Ectodermal cell (in vitro differentiated cells): ENCODE results near the gene ASPG.

Experiments used
- H3K27ac ChIP-seq: 2 replicates; pipeline ENCODE4 v1.7.0; 2013; ENCODE audit warnings: mild to moderate bottlenecking, low read depth, low read length; ENCODE audit not compliant: insufficient read depth, poor library complexity, severe bottlenecking
- H3K27me3 ChIP-seq: 2 replicates; pipeline ENCODE4 v1.7.0; 2013; ENCODE audit warnings: mild to moderate bottlenecking, low read length; ENCODE audit not compliant: insufficient read depth, control insufficient read depth, poor library complexity, severe bottlenecking
- H3K36me3 ChIP-seq: one replicate; pipeline ENCODE4 v1.7.0; 2013; ENCODE audit warnings: low read length; ENCODE audit not compliant: control insufficient read depth, insufficient read depth
- H3K4me1 ChIP-seq: one replicate; pipeline ENCODE4 v1.7.0; 2013; ENCODE audit warnings: low read length; ENCODE audit not compliant: control insufficient read depth, insufficient read depth
- H3K4me3 ChIP-seq: 2 replicates; pipeline ENCODE4 v1.7.0; 2013; ENCODE audit warnings: low read depth, low read length, control low read depth; ENCODE audit not compliant: insufficient read depth
- H3K9me3 ChIP-seq: 2 replicates; pipeline ENCODE4 v1.7.0; 2013; ENCODE audit warnings: mild to moderate bottlenecking, low read length, moderate library complexity; ENCODE audit not compliant: control insufficient read depth
- WGBS, 2 experiments: methylation state at CpG; one replicate each; pipeline ENCODE4 v1.1.7; 2013; ENCODE audit warnings: missing lambda C conversion rate in 2 of 2; 5-methylcytosine and 5-hydroxymethylcytosine counted together

Gene ASPG

DNA sequence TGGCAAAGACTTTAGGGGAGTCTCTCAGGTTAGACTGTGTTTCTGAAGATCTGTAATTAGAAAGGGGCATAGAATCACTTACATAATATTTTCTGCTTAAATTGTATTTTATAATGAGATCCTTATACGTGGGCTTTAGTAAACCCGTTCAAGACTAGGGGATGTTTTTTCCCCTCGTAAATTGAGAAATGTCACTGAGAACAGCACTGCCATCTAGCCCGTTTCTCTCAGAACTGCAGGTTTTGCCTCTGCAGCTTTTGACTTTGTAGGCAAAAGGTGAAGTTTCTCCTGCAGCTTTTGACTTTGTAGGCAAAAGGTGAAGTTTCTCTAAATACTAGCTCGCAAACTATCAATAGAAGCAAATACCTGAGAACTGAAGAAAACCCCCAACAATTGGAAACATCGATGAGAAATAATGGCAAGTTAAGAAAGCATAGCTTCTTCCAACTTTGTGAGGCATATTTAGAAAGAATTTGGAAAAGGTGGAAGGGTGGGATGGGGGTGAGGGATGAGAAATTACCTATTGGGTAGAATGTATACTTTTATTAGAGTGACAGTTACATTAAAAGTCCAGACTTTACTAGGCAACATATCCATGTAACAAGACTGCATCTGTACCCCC, 9.9 kb upstream of the ASPG start:
- Histone ChIP-seq H3K27me3 (no peaks in the 10 kb centered on the region), H3K36me3 (no peaks in the 10 kb centered on the region), H3K9me3 (no peaks in the 10 kb centered on the region), H3K4me3 (no peak overlapping the region), H3K27ac (no peak overlapping the region), H3K4me1 (no peaks in the 10 kb centered on the region)
- WGBS, 2 experiments: 41 to 45% methylated on average over 6 of the region's 6 CpGs

DNA sequence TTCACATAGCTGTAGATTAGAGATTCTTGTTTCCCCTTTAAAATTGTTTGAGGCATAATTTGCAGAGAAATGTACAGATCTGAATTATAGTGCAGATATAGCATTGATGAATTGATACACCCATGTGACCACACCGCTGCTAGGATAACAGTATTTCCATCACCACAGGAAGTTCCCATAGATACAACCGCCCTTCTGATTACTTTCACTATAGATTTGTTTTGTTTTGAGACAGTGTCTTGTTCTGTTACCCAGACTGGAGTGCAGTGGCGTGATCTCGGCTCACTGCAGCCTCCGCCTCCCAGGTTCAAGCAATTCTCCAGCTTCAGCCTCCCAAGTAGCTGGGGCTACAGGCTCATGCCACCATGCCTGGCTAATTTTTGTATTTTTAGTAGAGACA, 8.8 kb upstream of the ASPG start:
- H3K36me3 ChIP-seq: no peaks in the 10 kb centered on the region
- no peaks in the 10 kb centered on the region for H3K27me3 ChIP-seq
- no peak overlapping the region for H3K27ac ChIP-seq
- no peaks in the 10 kb centered on the region for H3K4me1 ChIP-seq
- no peaks in the 10 kb centered on the region for H3K9me3 ChIP-seq
- WGBS, 2 experiments: 88 to 94% methylated on average over 5 of the region's 5 CpGs
- H3K4me3 ChIP-seq: no peak overlapping the region

DNA sequence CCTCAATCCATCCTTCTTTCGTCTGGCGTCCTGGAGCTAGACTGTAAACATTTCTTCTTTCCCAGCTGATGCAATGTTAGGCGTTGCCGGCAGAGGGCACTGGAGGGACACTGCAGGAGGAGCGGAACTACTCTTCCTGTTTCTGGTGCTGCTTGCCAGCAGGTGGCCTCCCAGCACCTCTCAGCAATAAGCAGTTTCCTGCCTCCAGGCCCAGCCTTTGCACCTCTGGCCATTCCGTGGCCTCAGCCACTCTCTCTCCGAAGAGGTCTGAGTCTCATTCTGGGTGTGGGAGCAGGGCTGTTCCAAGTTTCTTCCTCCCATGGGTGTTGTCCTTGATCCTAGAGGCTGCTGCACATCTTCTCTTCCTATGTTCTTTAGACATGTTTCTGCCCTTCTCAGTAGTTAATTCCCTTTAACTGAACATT, 7.5 kb upstream of the ASPG start:
- H3K27me3 ChIP-seq: no peaks in the 10 kb centered on the region
- no peaks in the 10 kb centered on the region for H3K36me3 ChIP-seq
- H3K4me3 ChIP-seq: no peak overlapping the region
- WGBS, 2 experiments: 6% methylated on average over 7 of the region's 7 CpGs
- no peaks in the 10 kb centered on the region for H3K9me3 ChIP-seq
- H3K4me1 ChIP-seq: no peaks in the 10 kb centered on the region
- no peak overlapping the region for H3K27ac ChIP-seq

GRCh38 chr14:104080376-104081260, 4.9 kb upstream of the ASPG start:
- Histone ChIP-seq H3K36me3 (no peaks in the 10 kb centered on the region), H3K9me3 (no peaks in the 10 kb centered on the region), H3K27ac (no peak overlapping the region), H3K4me3 (no peak overlapping the region), H3K4me1 (no peaks in the 10 kb centered on the region), H3K27me3 (peaks cover 2% of the 10 kb centered on the region)
- 93 to 95% methylated on average over 23 of the region's 23 CpGs for WGBS, 2 experiments

- Histone ChIP-seq H3K36me3 (no peaks in the 10 kb centered on the region), H3K9me3 (no peaks in the 10 kb centered on the region), H3K4me3 (no peak overlapping the region), H3K27ac (no peak overlapping the region), H3K27me3 (peaks cover 6% of the 10 kb centered on the region), H3K4me1 (no peaks in the 10 kb centered on the region)
- WGBS, 2 experiments: 93 to 94% methylated on average over 17 of the region's 17 CpGs
Observed at GRCh38 chr14:104081261-104081835, 4.2 kb upstream of the ASPG start.

DNA sequence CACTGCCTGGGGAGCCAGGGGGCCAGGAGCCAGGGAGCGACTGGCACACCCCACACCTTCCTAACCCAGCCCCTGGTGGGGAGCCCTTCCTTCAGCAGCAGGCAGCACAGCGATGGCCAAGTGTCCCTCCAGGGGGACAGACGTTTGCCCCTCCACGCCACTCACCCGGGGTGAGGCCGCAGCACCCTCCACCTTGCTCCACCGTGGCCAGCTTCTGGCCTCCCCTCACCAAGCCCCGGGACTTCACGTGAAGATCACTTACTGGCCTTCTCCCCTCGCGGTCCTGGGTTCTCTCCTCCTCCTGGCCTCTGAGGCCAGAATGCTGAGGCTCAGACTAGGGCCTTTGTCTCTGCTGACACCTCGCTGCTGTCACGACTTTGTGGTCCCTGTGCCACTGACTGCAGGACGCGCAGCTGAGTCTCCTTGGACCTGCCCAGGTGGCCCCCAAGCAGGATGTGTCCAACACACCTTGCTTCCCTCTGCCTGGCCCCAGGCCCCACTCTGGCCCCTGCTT, 3.5 kb upstream of the ASPG start:
- Histone ChIP-seq H3K36me3 (no peaks in the 10 kb centered on the region), H3K9me3 (no peaks in the 10 kb centered on the region), H3K27me3 (peaks cover 6% of the 10 kb centered on the region), H3K4me3 (no peak overlapping the region), H3K4me1 (no peaks in the 10 kb centered on the region), H3K27ac (no peak overlapping the region)
- 89 to 91% methylated on average over 15 of the region's 15 CpGs for WGBS, 2 experiments

GRCh38 chr14:104082807-104083206, 2.7 kb upstream of the ASPG start:
- no peaks in the 10 kb centered on the region for H3K9me3 ChIP-seq
- no peaks in the 10 kb centered on the region for H3K36me3 ChIP-seq
- no peak overlapping the region for H3K4me3 ChIP-seq
- no peak overlapping the region for H3K27ac ChIP-seq
- whole genome bisulfite sequencing, 2 experiments: 90 to 91% methylated on average over 12 of the region's 12 CpGs
- no peaks in the 10 kb centered on the region for H3K4me1 ChIP-seq
- H3K27me3 ChIP-seq: peaks cover 6% of the 10 kb centered on the region

- H3K27me3 ChIP-seq: peaks cover 6% of the 10 kb centered on the region
- H3K4me3 ChIP-seq: no peak overlapping the region
- H3K27ac ChIP-seq: no peak overlapping the region
- no peaks in the 10 kb centered on the region for H3K4me1 ChIP-seq
- H3K9me3 ChIP-seq: no peaks in the 10 kb centered on the region
- H3K36me3 ChIP-seq: no peaks in the 10 kb centered on the region
- 93 to 94% methylated on average over 16 of the region's 16 CpGs for WGBS, 2 experiments
Observed at GRCh38 chr14:104084251-104085002, 1.1 kb upstream of the ASPG start.

DNA sequence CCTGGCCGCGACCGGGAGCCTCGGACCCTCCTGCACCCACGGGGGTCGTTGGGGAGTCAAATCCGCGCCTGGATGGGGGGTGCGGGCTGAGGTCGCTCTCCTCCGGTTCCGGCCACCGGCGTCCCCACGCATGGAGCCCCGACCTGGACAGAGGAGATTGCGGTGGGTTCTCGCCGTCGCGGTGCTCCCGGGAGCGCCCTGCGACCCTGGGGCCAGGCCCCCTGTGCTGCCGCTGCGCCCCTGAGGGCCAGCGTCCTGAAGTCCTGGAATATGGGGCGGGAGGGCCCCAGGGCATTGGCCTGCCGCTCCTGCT, 345 bp downstream of the ASPG start:
- Histone ChIP-seq H3K27ac (no peak overlapping the region), H3K27me3 (peaks cover 6% of the 10 kb centered on the region), H3K36me3 (no peaks in the 10 kb centered on the region), H3K4me1 (no peaks in the 10 kb centered on the region), H3K9me3 (no peaks in the 10 kb centered on the region), H3K4me3 (no peak overlapping the region)
- WGBS, 2 experiments: 77 to 78% methylated on average over 29 of the region's 29 CpGs

GRCh38 chr14:104086210-104086660, 735 bp downstream of the ASPG start:
- Histone ChIP-seq H3K4me3 (no peak overlapping the region), H3K4me1 (peaks cover 3% of the 10 kb centered on the region), H3K27me3 (peaks cover 6% of the 10 kb centered on the region), H3K36me3 (no peaks in the 10 kb centered on the region), H3K9me3 (no peaks in the 10 kb centered on the region), H3K27ac (no peak overlapping the region)
- WGBS, 2 experiments: 91 to 94% methylated on average over 13 of the region's 13 CpGs
